GM21825 (cell line): ENCODE data around the gene NR3C2.

Source experiments
- ATAC-seq: cut with Tn5 transposase; IDR thresholded peaks from one replicate; pipeline ENCODE4 v1.9.1; 2021; ENCODE audit warnings: mild to moderate bottlenecking, moderate library complexity; ENCODE audit not compliant: unreplicated experiment

Gene NR3C2

DNA sequence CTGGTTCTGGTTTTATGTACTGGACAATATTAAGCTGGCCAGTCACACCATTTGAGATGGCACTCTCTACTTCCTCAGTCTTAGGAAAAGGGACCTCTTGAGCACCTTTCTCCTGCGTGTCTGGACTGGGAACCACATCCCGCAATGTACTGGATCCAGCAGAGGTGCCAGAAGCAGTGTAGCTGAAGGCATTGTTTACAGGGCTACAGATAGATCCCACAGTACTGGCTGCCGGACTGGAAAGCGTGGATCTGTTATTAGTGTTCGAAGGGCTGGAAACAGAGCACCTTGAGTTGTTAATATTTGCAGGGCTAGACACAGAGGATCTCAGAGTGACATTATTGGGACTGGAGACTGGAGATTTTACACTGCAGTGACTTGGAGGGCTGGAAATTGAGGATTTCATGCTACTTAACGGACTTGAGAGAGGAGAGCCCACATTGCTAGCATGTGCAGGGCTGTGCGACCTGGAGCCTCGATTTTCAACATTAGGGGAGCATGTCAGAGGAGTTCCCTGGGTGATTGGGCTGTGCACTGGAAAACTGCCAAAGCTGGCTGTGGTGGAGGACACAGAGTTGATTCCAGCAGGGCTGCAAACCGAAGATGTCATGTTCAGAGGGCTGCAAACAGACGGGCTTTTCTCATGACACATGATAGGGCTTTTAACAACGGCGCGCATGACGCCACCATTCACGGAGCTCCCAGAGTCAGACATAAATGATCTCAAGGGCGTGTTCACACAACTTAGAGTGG is 6.4 kb downstream of the NR3C2 start:
- ATAC-seq: no peak

DNA sequence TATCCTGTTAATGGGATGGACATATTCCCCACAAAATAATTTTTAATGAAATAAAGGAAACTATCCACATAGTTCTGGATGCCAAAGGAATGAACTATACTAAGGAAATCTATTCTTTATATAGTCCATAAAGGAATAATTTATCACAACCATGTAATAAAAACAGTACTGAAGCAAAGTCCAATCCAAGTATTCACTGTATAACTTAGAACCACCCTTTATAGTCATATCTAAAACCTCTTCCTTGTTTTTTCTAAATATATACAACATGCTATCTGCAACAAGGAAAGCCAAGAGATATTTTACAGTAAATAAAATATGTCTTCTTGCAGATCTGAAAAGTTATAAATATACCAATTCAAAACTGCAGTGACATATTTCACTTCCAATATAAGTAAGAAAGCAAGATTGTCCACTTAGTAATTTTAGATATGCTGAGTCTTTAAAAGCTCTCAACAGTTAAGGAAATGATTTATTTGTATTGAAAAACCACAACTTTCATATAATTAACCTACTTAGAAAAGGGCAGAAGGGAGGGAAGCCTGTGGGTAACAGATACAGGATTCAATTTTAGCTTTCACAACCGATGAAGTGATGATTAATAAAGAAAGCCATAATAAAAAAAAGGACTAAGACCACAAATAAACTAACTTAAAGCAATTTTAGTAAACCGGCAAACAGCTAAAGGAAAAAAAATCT is 8.0 kb downstream of the NR3C2 start:
- no peak for ATAC-seq

DNA sequence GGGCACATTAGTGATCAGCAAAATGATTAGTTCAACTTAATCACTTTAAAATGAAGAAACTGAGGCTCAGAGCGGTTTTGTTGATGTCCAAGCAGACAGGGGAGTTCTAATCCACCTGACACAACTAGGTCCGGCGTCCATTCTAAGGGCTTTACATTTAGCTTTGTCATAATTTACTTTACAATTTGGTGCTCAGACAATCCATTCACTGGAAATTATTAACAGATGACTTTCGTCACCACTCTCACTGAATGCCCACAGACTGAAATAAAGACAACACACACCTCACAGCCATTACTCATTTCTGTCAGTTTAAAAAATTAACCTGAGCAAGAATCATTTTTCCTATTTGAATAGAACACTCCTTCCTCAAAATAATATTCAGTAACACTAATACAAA is 10.8 kb downstream of the NR3C2 start:
- ATAC-seq: no peak

DNA sequence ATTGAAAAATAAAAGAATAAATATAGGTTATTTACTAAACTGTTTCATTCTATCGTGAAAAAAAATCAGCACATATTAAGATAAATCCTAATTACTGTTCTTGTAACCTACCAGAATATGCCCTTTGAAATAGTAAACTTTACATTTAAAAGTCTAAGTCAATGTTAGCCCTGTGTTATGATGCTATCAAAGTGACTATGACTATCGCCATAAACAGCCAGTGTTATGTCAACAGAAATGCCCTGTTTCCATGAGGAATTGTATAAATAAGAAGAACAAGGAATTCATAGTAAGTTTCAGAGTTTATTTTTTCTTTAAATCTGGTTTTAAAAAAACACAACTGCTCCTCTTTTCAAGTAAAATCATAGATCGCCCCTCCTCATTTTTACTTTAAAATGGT is 11.4 kb downstream of the NR3C2 start:
- no peak for ATAC-seq

DNA sequence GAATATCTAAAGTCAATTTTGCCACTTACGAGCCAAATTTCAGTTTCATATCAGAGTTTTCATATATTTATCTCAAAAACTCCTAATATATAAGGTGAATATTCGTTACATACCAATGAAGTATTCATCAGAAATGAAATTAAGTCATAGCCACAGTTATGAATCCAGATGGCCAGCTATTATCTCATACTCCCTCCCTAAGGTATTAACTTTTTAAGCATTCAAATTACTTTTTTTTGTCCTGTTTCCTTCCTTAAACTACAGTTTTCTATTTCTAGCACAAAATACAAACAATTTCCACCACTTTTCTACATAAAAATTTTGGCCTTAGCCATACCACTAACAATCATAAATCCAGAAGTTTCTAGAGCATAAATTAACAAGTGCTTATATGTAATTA is 13.0 kb downstream of the NR3C2 start:
- ATAC-seq: no peak

DNA sequence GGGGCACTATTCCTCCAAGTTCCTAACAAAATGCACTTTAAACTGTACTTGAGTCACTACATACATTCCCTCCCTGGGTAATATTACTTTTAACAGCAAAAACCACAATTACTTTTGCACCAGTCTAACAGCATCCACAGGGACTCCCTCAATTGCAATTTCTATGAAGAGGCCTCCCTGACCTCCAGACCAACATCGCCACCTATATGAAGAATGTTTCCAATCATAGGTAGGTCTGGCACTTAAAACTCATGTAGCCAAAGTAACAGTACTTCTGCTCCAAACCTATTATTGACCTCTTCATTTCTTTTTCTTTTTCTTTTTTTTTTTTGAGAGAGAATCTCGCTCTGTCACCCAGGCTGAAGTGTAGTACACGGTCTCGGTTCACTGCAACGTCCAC is 15.6 kb downstream of the NR3C2 start:
- no peak for ATAC-seq

DNA sequence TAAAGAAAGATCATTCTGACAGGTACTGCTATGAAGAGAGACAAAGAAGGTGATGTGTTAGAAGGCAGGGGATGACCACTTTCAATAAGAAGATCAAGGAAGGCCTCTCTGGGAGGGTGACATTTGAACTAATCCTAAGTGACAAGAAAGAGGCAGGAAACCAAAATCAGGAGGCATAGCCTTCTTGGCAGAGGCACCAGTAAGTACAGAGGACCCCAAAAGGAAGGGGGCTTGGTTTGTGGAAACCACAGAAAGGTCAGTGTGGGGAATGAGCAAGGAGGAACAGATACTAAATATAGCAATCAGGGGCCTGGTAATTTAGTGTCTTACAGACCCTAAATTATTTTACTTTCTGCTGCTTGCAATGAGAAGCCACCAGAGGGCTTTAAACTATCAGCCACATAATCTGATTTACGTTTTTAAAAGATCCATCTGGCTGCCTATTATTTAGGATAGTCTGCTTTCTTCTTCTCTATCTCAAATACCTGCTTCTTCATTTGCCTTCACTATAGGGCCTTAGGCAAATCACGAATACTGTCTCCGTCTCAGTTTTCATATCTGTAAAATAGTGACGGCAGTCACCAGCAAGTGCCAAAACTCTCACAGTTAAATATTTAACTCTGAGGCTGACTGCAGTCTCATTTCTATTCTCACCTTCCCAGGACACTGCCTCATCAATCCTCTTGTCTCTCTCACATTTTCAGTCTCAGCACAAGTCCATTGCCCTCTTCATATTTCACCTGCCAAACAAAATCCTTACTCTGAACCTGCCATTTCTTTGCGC is 16.7 kb downstream of the NR3C2 start:
- peak; percentile 87 for ATAC-seq

DNA sequence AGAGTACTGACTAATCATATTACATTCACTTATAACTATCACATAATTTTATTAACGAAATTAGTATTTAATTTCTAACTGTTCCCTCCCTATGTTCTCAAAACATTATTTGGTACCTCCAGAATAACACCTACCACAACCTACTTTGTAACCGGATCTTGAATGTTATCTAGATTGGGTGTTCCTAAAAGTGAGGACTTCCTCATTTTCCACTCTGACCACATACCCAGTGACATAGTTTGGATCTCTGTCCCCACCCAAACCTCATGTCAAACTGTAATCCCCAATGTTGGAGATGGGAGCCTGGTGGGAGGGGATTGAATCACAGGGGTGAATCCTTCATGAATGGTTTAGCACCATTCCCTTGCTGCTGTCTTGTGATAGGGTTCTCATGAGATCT is 21.8 kb downstream of the NR3C2 start:
- no peak for ATAC-seq

DNA sequence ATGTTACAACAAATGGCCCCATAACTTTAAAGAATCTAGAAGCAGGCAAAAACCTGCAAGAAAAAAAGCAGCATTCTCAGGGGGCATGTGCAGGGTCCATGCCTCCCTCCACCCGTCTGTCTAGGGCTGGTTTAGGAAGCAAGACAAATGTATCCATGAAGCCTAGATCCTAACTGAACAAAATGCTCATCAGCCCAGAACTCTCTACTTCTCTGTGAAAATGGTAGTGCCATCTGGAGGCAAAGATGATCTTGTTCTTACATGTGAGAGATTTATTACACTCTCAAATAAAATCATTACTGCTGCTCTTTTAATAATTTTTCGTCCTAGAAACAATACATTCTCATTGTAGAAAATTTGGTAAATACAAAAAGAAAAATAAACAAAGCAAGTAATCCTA is 26.7 kb downstream of the NR3C2 start:
- ATAC-seq: no peak

DNA sequence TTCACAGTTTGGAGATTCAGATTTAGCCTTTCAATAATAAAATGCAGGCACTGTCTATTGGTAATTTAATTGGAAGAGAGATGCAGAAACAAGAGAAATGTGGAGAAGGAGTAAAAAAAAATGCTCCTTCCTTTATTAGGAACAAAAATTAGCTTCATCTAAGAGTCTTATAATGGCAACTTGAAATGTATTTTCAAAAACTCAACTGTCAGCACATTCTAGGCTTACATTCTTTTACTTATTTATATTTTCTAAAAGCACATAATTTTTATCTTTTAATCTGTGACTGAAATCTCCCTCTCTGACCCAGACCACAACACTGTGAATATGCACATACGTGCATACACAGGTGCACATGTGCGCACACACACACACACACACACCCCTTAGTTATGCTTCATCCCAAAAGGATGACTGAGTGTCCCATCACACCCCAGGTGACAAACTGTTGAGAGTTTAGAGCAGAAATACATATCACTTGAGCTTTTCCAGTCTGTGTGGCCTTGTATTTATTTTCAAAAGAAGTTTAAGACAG is 29.7 kb downstream of the NR3C2 start:
- ATAC-seq: no peak

DNA sequence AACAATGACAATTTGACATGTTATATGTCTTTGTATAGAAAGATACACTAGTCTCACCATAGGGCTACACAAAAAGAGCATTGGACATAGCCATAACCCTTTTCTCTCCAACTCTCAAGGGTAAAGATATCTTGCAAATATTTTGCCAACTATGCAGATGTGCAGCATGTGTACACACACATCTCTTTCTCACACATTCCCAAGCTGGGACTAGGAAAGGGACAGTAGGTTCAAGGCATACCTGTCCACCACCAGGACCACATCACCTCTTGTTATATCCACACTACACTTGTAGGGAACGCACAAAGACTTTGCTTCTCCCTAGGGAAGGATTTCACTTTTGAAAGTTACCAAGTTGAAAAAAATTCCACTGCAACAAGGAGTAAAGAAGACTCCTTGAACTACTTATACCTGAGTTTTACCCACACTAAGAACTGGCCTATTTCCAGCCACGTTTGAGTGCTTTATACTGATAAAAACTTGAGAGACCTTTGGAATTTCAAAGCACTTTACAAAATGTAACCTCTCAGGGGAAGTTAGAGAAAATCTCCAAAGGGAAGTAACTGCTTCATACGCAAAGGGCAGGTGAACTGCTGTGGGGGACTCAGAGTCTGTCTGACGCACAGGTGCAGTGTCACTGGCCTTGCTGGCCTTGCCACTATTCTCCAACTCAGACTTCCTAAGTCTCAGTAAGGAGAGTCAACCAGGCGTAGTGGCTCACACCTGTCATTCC is 36.9 kb downstream of the NR3C2 start:
- no peak for ATAC-seq

DNA sequence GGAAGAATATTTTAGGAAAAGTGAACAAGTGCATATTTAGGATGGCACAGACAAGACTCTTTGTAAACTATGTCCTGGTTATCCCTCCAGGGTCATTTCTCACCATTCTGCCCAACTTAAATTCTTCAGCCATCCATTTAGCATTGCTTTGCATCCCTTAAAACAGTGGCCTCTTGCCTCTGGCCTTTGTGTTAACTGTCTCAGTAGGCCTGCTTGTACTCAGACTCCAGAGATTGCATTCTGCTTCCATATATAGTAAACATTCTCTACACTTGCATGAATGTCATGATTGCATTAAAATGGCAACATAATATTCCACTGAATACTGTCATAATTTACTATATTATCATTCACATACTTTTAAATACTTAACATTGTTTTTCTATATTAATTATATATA is 43.2 kb downstream of the NR3C2 start:
- no peak for ATAC-seq

DNA sequence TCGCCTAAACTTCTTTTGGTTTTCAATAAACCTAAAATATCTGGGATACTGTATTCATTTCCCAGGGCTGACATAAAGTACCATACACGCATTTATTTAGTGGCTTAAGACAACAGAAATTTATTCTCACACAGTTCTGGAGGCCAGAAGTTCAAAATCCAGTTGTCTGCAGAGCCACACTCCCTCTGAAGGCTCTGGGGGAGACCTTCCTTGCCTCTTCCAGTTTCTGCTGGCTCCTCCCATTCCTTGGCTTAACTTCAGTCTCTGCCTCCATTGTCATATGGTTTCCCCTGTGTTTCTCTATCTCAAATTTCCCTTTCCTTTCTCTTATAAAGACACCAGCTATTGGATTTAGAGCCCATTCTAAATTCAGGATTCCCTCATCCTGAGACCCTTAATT is 44.4 kb downstream of the NR3C2 start:
- no peak for ATAC-seq

DNA sequence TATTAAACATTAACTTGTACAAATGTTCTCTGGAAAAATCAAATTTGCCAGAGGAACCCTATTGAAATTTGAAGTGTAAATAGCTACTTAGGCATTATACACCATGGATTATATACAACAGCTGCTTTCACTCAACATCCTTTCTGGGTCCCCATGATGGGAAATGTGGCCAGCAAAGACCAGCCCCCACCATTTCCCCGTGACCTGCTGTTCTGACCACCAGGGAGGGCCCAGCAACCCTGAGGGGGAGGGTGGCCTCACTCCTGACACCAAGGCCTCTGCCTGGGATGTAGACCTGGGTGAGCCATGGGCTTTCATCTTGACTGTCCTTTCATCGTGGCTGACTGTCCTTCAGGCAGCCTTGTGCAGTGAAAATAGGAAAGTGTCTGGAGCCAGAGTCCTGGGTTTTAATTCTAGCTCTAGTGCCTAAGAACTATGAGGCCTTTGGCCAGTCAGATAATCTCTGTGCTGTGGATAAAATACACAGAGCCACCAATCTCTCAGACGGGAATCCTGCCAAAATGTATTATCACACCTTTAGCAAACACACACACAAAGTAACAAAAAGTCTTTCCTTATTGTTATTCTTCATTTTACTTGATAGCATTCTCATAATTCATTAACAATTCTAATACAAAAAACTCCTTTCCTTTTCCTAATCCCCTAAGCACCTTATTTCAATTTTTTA is 45.1 kb downstream of the NR3C2 start:
- ATAC-seq: no peak

DNA sequence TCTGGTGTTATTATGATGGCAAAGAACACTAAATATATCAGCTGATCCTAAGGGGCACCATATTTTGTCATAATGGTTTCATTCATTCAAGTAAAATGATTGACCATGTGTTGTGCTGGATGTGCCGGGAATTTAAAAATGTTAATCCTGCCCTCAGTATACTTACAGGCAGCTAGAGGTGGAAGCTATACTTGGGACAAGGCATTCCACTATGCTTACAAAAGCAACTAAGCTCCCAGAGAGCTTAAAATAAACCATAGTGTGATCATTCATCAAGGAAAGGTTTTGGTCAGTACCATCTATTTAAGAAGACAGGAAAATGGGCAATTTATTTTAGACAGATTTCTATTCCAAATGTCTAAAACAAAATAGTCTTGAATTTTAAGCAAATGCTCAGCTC is 46.4 kb downstream of the NR3C2 start:
- ATAC-seq: no peak

DNA sequence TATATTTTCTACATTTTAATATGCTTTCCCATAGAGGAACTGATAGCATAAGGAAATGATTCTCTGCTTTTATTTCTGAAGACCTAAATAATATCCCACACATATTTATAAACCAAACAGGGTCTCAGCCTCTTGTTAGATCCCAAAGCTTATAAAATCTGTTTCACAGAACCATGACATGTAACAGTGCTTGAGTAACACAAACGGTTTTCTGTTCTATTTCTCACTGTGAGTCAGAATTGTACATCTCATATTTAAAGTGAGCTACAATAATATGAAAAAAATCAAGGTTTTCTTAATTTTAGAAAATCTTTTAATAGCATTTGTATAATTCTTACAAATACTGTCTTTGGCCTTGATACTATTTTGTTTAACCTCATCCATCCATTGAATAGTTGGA is 51.2 kb downstream of the NR3C2 start:
- no peak for ATAC-seq

DNA sequence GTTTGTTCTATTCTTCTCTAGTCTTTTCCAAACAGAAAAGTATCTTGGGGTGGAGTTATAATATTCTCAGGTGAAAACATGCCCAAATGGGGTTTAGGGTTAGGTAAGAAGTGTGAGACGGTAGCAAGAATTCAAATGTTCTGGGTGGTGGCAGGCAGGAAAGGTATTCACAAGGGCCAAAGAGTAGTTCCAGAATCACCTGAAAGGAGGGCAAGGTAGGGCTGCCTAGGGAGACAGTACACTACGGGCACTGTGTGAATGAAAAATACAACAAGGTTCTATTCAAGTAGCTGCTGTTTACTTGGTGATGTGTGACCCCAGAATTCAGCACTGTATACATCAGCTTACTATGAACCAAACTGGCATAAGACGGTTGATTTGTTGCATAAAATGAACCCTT is 51.9 kb downstream of the NR3C2 start:
- ATAC-seq: no peak

DNA sequence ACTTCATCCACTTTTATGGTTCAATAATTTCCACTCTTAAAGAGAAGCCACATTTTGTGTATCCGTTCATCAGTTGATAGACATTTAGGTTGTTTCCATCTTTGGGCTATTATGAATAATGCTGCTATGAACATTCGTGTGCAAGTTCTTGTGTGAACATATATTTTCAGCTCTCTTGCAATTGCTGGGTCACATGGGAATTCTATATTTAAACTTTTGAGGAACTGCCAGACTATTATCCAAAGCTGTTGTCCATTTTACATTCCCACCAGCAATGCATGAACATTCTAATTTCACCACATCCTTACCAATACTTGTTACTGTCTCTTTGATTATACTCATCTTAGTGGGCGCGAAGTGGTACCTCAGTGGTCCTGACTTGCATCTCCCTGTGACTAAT is 61.9 kb downstream of the NR3C2 start:
- no peak for ATAC-seq

DNA sequence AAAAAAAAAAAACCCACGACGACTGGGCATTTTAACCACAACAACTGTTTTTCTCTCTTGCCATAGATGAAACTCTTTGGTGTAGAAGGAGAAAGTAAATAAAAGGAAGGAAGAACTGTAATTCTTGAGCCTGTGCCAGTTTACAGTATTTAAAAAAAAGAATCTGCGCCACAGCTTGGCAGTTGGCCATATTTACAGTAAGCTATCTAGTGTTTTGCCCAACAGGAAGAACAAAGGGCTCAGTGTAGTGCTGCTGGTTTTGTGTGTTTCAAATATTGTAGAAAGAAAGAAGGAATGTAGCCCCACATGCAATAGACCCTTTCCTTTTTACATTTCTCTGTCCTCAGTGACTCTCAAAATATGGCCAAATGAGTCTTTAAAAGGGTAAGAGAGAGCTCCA is 66.1 kb downstream of the NR3C2 start:
- ATAC-seq: no peak

DNA sequence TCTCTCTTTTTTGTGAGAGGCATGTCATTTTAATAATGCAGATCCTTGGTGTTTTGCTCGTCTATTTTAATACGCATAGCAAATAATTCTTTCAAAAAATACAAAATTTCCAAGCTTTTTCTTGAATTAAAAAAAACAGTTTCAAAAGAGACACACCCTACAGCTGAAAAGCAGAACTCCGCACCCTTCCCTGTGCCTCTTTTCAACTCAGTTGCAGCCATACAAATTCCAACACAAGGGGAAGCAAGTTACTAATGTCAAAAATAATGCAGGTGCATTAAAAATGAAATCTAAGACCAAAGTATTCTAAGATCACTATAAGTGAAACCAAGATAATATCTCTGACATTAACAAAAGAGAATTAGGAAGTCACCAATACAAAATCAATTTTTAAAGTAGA is 66.6 kb downstream of the NR3C2 start:
- no peak for ATAC-seq
